K562 (cell line): ENCODE data around the gene PTOV1. TPM values are rescaled to one million over a fixed set of nuclear protein-coding genes. Genes with fewer than 3 reads are reported as not detected.

ENCODE experiments used
- CBX1 ChIP-seq: sonication (generic); IDR thresholded peaks from 2 replicates; pipeline ENCODE4 v1.6.1; 2016; ENCODE audit warnings: antibody characterized with exemption, low read depth, mild to moderate bottlenecking
- GATA2 ChIP-seq: sonication (generic); formaldehyde crosslinking; IDR thresholded peaks from 2 replicates; pipeline ENCODE4 v1.4.0; 2020; ENCODE audit warnings: mild to moderate bottlenecking, missing genetic modification reagents
- KDM5B ChIP-seq: fragments of 200-600 bp; sonication (generic); IDR thresholded peaks from 2 replicates; pipeline ENCODE4 v1.6.1; 2012; ENCODE audit warnings: low read depth, mild to moderate bottlenecking, moderate library complexity, low read length, control low read depth, inconsistent platforms; ENCODE audit not compliant: insufficient replicate concordance
- PML ChIP-seq: IDR thresholded peaks from 2 replicates; pipeline ENCODE4 v1.6.1; 2012; ENCODE audit warnings: low read length, inconsistent platforms
- POLR2AphosphoS2 ChIP-seq: IDR thresholded peaks from 2 replicates; pipeline ENCODE4 v1.6.1; 2012; ENCODE audit warnings: low read length, improper control_type of control experiment
- PRPF4 ChIP-seq: fragments of 200-400 bp; formaldehyde crosslinking; IDR thresholded peaks from one replicate; pipeline ENCODE4 v1.6.1; 2017; ENCODE audit warnings: low read length, low read depth, mild to moderate bottlenecking; ENCODE audit not compliant: insufficient read depth, poor library complexity, severe bottlenecking
- ZNF57 ChIP-seq: fragments of 450-650 bp; formaldehyde crosslinking; IDR thresholded peaks from 2 replicates; pipeline ENCODE4 v1.4.0; 2020; ENCODE audit warnings: mild to moderate bottlenecking, moderate library complexity
- ZNF696 ChIP-seq: fragments of 250-450 bp; sonication (Bioruptor Pico); conservative IDR thresholded peaks from 2 replicates; pipeline ENCODE4 v1.4.0; 2020; ENCODE audit warnings: mild to moderate bottlenecking, moderate library complexity
- polyA plus RNA-seq, 8 experiments: library from polyadenylated mRNA; depleted of rRNA in 4 of 8; stranded (reverse) in 5 of 8; unstranded in 3 of 8; fragments of >200 nt; fragmentation: Nextera tagmentation in 2 of 8; fragmentation: Illumina TruSeq in 1 of 8; extraction: Ambion mirVana in 2 of 8; extraction: Trizol in 1 of 8; gene quantifications; 2 replicates each; pipeline versions ENCODE4 v1.2.1 to v1.2.3, GENCODE V29; 2011 to 2014; ENCODE audit warnings: inconsistent platforms in 1 of 8, missing spikeins in 1 of 8
- total RNA-seq, 7 experiments: library from RNA; depleted of rRNA in 6 of 7; stranded (reverse); fragments of >200 nt in 6 of 7; fragmentation: Illumina TruSeq in 2 of 7; extraction: Trizol in 2 of 7; gene quantifications; 2 replicates each; pipeline versions ENCODE4 v1.2.1 to v1.2.3, GENCODE V29; 2011 to 2021; ENCODE audit warnings: low replicate concordance in 1 of 7
- TF ChIP-seq, protein P1 (sequence below): fragments of 250-450 bp; sonication (Bioruptor Pico); IDR thresholded peaks from 2 replicates; pipeline ENCODE4 v1.5.0; 2022; ENCODE audit warnings: mild to moderate bottlenecking
- TF ChIP-seq, protein P2 (sequence below), 2 experiments: fragments of 150-350 bp in 1 of 2; IDR thresholded peaks; 2 replicates each; pipeline ENCODE4 v1.6.1; 2012 to 2016; ENCODE audit warnings: low read depth in 2 of 2, low read length in 2 of 2, mild to moderate bottlenecking in 1 of 2, moderate library complexity in 1 of 2
- TF ChIP-seq, protein P3 (sequence below): fragments of 250-450 bp; sonication (Bioruptor Pico); IDR thresholded peaks from 2 replicates; pipeline ENCODE4 v1.5.0; 2021
- TF ChIP-seq, protein P4 (sequence below): sonication (generic); formaldehyde crosslinking; IDR thresholded peaks from 2 replicates; pipeline ENCODE4 v1.8.0; 2023; ENCODE audit warnings: mild to moderate bottlenecking, missing genetic modification reagents
- TF ChIP-seq, protein P5 (sequence below): fragments of 200-800 bp; sonication (Bioruptor generic); IDR thresholded peaks from 2 replicates; pipeline ENCODE4 v1.6.1; 2017; ENCODE audit warnings: missing genetic modification characterization, missing compliant biosample characterization
- TF ChIP-seq, protein P6 (sequence below), 2 experiments: fragments of 450-650 bp in 1 of 2; sonication (generic) in 1 of 2; formaldehyde crosslinking; conservative IDR thresholded peaks; 2 replicates each; pipeline versions ENCODE4 v1.4.0 to v1.8.1; 2020 to 2022; ENCODE audit warnings: mild to moderate bottlenecking in 1 of 2, missing genetic modification reagents in 1 of 2

Gene PTOV1
- total and polyA plus RNA-seq, 9 of the 15 experiments (the other 6 are each of a cell fraction or from before 2014, with no cell fraction given) = 4.9 to 169 (median 43.5) TPM

DNA sequence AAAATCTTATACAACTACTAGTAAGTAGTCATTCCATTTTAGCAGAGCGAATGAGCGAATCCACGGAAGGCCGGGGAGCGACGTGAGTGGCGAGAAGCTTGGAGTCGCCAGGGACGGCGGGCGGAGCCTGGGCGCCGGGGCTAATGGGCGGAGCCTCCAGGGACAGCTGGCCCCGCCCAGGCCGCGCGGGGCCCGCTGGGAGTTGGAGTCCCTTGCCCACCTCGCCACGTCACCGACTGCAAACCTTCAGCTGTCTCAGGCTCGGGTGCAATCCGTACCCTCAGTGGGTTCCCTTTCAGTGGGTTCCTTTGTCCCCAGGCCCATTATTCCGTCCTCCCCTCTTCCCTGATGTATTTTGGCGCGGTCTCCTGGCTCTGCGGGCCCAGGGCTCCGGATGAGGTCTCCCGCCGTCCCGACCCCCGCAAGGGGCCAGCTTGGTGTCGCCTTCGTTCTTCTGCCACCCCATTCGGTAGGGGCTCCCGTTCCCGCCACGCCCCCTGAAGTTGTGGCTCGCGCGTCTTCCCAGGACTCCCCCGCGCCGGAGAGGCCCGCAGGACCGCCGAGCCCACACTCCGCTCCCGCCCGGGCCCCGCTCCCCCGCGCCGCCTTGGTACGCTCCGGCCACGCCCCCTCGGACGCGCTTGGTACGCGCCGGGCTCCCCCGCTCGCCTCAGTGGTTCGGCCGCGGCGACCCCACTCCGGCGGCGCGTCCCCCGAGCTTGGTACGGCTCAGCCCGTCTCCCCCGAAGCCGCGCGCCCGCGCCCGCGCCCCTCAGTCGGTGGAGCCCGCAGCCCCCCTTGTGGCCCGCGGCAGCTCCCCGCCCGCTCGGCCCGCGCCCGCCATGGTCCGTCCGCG lies at the start of gene PTOV1 (continued):
- TF ChIP-seq, protein P1, sequence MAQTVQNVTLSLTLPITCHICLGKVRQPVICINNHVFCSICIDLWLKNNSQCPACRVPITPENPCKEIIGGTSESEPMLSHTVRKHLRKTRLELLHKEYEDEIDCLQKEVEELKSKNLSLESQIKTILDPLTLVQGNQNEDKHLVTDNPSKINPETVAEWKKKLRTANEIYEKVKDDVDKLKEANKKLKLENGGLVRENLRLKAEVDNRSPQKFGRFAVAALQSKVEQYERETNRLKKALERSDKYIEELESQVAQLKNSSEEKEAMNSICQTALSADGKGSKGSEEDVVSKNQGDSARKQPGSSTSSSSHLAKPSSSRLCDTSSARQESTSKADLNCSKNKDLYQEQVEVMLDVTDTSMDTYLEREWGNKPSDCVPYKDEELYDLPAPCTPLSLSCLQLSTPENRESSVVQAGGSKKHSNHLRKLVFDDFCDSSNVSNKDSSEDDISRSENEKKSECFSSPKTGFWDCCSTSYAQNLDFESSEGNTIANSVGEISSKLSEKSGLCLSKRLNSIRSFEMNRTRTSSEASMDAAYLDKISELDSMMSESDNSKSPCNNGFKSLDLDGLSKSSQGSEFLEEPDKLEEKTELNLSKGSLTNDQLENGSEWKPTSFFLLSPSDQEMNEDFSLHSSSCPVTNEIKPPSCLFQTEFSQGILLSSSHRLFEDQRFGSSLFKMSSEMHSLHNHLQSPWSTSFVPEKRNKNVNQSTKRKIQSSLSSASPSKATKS (CRISPR knock-in tag) = no peak
- TF ChIP-seq POLR2AphosphoS2 = peak; percentile 84; the same call in 1 of the 2 replicates
- peak; percentile 62 for TF ChIP-seq KDM5B
- TF ChIP-seq ZNF696 (CRISPR knock-in tag) = no peak
- no peak for TF ChIP-seq PRPF4
- TF ChIP-seq, protein P2, sequence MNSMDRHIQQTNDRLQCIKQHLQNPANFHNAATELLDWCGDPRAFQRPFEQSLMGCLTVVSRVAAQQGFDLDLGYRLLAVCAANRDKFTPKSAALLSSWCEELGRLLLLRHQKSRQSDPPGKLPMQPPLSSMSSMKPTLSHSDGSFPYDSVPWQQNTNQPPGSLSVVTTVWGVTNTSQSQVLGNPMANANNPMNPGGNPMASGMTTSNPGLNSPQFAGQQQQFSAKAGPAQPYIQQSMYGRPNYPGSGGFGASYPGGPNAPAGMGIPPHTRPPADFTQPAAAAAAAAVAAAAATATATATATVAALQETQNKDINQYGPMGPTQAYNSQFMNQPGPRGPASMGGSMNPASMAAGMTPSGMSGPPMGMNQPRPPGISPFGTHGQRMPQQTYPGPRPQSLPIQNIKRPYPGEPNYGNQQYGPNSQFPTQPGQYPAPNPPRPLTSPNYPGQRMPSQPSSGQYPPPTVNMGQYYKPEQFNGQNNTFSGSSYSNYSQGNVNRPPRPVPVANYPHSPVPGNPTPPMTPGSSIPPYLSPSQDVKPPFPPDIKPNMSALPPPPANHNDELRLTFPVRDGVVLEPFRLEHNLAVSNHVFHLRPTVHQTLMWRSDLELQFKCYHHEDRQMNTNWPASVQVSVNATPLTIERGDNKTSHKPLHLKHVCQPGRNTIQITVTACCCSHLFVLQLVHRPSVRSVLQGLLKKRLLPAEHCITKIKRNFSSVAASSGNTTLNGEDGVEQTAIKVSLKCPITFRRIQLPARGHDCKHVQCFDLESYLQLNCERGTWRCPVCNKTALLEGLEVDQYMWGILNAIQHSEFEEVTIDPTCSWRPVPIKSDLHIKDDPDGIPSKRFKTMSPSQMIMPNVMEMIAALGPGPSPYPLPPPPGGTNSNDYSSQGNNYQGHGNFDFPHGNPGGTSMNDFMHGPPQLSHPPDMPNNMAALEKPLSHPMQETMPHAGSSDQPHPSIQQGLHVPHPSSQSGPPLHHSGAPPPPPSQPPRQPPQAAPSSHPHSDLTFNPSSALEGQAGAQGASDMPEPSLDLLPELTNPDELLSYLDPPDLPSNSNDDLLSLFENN (IDR thresholded peaks at IDR 0.05; ENCODE audit: low read depth in 2 of 2, low read length in 2 of 2) = peak in 1 of 2 experiments; percentile 27; a peak in 1 of 4 replicates
- TF ChIP-seq CBX1 = 0 out of 2 replicates have a peak, but pooled peaks have one; percentile 73
- no peak; the same call in 1 of the 2 replicates for TF ChIP-seq PML
- TF ChIP-seq ZNF57 (CRISPR knock-in tag) = no peak
- TF ChIP-seq, protein P3, sequence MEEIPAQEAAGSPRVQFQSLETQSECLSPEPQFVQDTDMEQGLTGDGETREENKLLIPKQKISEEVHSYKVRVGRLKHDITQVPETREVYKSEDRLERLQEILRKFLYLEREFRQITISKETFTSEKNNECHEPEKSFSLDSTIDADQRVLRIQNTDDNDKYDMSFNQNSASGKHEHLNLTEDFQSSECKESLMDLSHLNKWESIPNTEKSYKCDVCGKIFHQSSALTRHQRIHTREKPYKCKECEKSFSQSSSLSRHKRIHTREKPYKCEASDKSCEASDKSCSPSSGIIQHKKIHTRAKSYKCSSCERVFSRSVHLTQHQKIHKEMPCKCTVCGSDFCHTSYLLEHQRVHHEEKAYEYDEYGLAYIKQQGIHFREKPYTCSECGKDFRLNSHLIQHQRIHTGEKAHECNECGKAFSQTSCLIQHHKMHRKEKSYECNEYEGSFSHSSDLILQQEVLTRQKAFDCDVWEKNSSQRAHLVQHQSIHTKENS (CRISPR knock-in tag) = no peak
- TF ChIP-seq, protein P4, sequence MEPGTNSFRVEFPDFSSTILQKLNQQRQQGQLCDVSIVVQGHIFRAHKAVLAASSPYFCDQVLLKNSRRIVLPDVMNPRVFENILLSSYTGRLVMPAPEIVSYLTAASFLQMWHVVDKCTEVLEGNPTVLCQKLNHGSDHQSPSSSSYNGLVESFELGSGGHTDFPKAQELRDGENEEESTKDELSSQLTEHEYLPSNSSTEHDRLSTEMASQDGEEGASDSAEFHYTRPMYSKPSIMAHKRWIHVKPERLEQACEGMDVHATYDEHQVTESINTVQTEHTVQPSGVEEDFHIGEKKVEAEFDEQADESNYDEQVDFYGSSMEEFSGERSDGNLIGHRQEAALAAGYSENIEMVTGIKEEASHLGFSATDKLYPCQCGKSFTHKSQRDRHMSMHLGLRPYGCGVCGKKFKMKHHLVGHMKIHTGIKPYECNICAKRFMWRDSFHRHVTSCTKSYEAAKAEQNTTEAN = 0 out of 2 replicates have a peak, but pooled peaks have one; percentile 47
- TF ChIP-seq, protein P5, sequence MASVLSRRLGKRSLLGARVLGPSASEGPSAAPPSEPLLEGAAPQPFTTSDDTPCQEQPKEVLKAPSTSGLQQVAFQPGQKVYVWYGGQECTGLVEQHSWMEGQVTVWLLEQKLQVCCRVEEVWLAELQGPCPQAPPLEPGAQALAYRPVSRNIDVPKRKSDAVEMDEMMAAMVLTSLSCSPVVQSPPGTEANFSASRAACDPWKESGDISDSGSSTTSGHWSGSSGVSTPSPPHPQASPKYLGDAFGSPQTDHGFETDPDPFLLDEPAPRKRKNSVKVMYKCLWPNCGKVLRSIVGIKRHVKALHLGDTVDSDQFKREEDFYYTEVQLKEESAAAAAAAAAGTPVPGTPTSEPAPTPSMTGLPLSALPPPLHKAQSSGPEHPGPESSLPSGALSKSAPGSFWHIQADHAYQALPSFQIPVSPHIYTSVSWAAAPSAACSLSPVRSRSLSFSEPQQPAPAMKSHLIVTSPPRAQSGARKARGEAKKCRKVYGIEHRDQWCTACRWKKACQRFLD (CRISPR knock-in tag) = no peak
- TF ChIP-seq, protein P6, sequence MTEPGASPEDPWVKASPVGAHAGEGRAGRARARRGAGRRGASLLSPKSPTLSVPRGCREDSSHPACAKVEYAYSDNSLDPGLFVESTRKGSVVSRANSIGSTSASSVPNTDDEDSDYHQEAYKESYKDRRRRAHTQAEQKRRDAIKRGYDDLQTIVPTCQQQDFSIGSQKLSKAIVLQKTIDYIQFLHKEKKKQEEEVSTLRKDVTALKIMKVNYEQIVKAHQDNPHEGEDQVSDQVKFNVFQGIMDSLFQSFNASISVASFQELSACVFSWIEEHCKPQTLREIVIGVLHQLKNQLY (CRISPR knock-in tag; conservative IDR thresholded peaks at IDR 0.05) = 0 out of 4 replicates have a peak, but pooled peaks of 1 of the 2 experiments have one; percentile 36
- TF ChIP-seq GATA2 (CRISPR knock-in tag) = no peak
